Measurements from ENCODE around the gene NDFIP1. TPM values are rescaled to one million over a fixed set of nuclear protein-coding genes. Genes with fewer than 3 reads are reported as not detected.

NDFIP1 gene
- polyA plus RNA-seq, 1 donor = 71.6 TPM

- no peak overlapping the region for H3K27ac ChIP-seq (ENCODE audit: low read length)
- H3K36me3 ChIP-seq (ENCODE audit: control insufficient read depth, insufficient read depth, low read length) = peaks cover 20% of the 10 kb centered on the region
- H3K4me3 ChIP-seq (ENCODE audit: low read length) = no peak overlapping the region
- no peak for DNase-seq
- no peaks in the 10 kb centered on the region for H3K27me3 ChIP-seq (ENCODE audit: control insufficient read depth, insufficient read depth, low read length)
- H3K4me1 ChIP-seq (ENCODE audit: control insufficient read depth, insufficient read depth, low read length) = no peaks in the 10 kb centered on the region
- WGBS (ENCODE audit: insufficient coverage, low lambda C conversion rate) = 100% methylated on average over 2 of the region's 3 CpGs
- H3K9me3 ChIP-seq (ENCODE audit: control insufficient read depth, low read depth, low read length) = no peaks in the 10 kb centered on the region
Observed at GRCh38 chr5:142131394-142131793, 22.8 kb downstream of the NDFIP1 start.

DNA sequence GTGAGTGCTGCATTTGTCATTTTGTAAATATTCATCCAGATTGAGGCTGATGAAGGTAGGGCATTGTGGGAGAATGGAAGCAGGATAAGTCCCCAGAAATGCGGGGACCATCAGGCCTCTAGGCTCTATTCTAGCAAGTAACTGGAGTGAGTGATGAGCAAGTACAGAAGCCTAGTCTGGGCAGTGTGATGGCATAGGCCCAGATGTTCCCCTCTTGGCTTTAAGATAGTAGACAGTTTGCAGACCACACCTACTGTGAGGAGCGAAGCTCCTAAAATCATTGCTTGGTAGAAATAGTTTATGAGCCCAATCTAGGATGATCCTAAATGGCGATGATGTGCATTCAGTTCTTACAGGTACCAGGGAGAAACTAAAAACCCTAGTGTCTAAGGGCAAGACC lies 24.3 kb downstream of the NDFIP1 start:
- Histone ChIP-seq H3K36me3 (ENCODE audit: control insufficient read depth, insufficient read depth, low read length) (peaks cover 31% of the 10 kb centered on the region), H3K27me3 (ENCODE audit: control insufficient read depth, insufficient read depth, low read length) (no peaks in the 10 kb centered on the region), H3K27ac (ENCODE audit: low read length) (no peak overlapping the region), H3K4me1 (ENCODE audit: control insufficient read depth, insufficient read depth, low read length) (no peaks in the 10 kb centered on the region), H3K4me3 (ENCODE audit: low read length) (no peak overlapping the region), H3K9me3 (ENCODE audit: control insufficient read depth, low read depth, low read length) (no peaks in the 10 kb centered on the region)
- 100% methylated on average over 1 of the region's 3 CpGs for WGBS (ENCODE audit: insufficient coverage, low lambda C conversion rate)
- no peak for DNase-seq

DNA sequence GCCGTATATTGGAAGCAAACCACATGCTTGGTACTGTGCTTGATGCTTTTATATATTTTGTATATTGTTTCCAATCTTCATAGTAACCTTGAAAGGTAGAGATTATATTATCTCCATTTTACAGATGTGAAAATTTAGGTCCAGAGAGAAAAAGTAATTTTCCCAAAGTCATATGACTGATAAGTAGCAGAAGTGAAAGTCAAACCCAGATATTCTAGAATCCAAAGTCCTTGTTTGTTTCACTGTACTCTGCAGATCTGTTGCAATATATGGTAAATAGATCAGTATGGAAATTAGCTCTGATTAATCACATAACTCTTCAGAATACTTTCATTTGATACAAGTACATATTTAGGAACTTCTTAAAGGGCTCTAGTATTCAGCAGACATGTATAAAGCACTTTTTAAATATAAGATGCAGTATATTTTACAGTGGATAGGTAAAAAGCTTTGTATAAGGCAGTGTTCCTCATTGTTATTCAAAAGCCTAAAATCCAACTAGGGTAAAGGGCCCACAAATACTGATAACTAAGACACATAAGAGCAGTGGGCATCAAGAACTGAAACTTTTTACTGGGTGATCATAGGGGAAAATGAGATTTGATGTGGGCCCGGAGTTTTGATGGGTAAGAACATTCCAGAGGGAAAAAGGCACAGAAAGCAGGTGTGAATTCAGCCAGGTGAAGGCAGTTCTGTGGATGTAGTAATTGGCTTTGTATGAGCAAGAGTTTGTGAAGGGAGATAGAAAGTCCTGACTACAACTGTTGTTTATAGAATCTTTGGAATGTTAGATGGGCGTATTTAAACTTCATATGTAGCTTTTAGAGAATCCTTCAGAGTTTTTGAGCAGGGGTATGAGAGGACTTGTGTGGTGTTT lies 25.0 kb downstream of the NDFIP1 start:
- H3K27me3 ChIP-seq (ENCODE audit: control insufficient read depth, insufficient read depth, low read length) = no peaks in the 10 kb centered on the region
- DNase-seq = peak in 1 of 2 donors; percentile 38
- no CpG with 5 or more reads among the region's 3 CpGs for WGBS (ENCODE audit: insufficient coverage, low lambda C conversion rate)
- no peak overlapping the region for H3K4me3 ChIP-seq (ENCODE audit: low read length)
- H3K4me1 ChIP-seq (ENCODE audit: control insufficient read depth, insufficient read depth, low read length) = no peaks in the 10 kb centered on the region
- no peaks in the 10 kb centered on the region for H3K9me3 ChIP-seq (ENCODE audit: control insufficient read depth, low read depth, low read length)
- peaks cover 34% of the 10 kb centered on the region for H3K36me3 ChIP-seq (ENCODE audit: control insufficient read depth, insufficient read depth, low read length)
- H3K27ac ChIP-seq (ENCODE audit: low read length) = no peak overlapping the region

DNA sequence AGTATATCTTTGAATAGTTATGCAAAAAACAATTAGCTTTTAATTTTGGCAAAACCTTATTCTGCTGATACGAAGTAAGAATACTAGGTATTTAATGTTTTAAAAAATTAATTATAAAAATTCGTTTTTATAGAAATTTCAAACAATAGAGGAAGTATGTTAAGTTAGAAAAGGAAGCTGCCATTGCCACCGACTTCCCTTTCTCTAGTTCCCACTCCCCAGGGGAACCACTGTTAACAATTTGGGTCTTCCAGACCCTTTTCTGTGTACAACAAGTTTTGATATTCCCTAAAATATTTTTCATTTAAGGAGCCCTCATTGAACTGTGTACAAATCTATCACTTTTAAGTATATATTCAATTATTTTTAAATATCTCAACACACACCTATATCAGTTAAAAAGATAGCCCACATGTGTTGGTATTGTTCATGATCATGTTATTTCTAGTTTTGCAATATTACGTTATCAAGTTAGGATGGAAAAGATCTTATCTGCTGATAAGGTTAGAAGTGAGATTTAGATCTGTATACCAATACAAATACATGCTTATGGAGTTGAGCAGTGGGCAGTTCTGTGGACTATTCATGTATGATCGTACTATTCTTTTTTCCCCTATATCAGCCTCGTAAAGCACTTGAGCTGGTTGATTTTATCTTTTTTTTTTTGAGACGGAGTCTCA lies 25.9 kb downstream of the NDFIP1 start:
- Histone ChIP-seq H3K36me3 (ENCODE audit: control insufficient read depth, insufficient read depth, low read length) (peaks cover 37% of the 10 kb centered on the region), H3K9me3 (ENCODE audit: control insufficient read depth, low read depth, low read length) (no peaks in the 10 kb centered on the region), H3K4me3 (ENCODE audit: low read length) (no peak overlapping the region), H3K4me1 (ENCODE audit: control insufficient read depth, insufficient read depth, low read length) (no peaks in the 10 kb centered on the region), H3K27ac (ENCODE audit: low read length) (no peak overlapping the region), H3K27me3 (ENCODE audit: control insufficient read depth, insufficient read depth, low read length) (no peaks in the 10 kb centered on the region)
- DNase-seq = no peak
- WGBS (ENCODE audit: insufficient coverage, low lambda C conversion rate) = 82% methylated on average over 3 of the region's 7 CpGs

DNA sequence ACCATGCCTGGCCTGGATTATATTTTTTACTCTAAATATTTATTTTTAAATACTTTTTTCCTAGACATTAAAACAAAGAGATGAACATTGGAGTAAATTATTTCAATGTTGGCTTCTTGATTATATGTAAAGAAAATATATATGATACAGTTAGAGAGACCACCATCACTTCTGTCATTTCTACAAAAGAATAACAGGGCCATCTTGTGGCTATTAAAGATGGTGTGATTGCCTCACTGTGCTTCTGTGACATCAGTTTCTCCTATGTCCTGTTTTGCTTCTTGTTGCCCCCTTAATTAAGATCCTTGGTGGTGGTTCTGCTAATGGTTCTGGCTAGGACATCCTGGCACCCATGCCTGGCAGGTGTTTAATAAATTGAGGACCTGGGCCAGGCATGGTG lies 32.9 kb downstream of the NDFIP1 start:
- Histone ChIP-seq H3K36me3 (ENCODE audit: control insufficient read depth, insufficient read depth, low read length) (peaks cover 41% of the 10 kb centered on the region), H3K27me3 (ENCODE audit: control insufficient read depth, insufficient read depth, low read length) (no peaks in the 10 kb centered on the region), H3K4me3 (ENCODE audit: low read length) (no peak overlapping the region), H3K9me3 (ENCODE audit: control insufficient read depth, low read depth, low read length) (no peaks in the 10 kb centered on the region), H3K27ac (ENCODE audit: low read length) (no peak overlapping the region), H3K4me1 (ENCODE audit: control insufficient read depth, insufficient read depth, low read length) (no peaks in the 10 kb centered on the region)
- DNase-seq = no peak

- WGBS (ENCODE audit: insufficient coverage, low lambda C conversion rate) = 33% methylated on average over 2 of the region's 3 CpGs
- H3K36me3 ChIP-seq (ENCODE audit: control insufficient read depth, insufficient read depth, low read length) = peaks cover 37% of the 10 kb centered on the region
Observed at GRCh38 chr5:142143878-142144277, 35.3 kb downstream of the NDFIP1 start.

GRCh38 chr5:142145106-142145900 lies 36.7 kb downstream of the NDFIP1 start:
- no peaks in the 10 kb centered on the region for H3K4me1 ChIP-seq (ENCODE audit: control insufficient read depth, insufficient read depth, low read length)
- peak; percentile 52 to 62 for DNase-seq
- no peak overlapping the region for H3K27ac ChIP-seq (ENCODE audit: low read length)
- no peak overlapping the region for H3K4me3 ChIP-seq (ENCODE audit: low read length)
- no CpG with 5 or more reads among the region's 4 CpGs for WGBS (ENCODE audit: insufficient coverage, low lambda C conversion rate)
- peaks cover 31% of the 10 kb centered on the region for H3K36me3 ChIP-seq (ENCODE audit: control insufficient read depth, insufficient read depth, low read length)
- no peaks in the 10 kb centered on the region for H3K27me3 ChIP-seq (ENCODE audit: control insufficient read depth, insufficient read depth, low read length)
- no peaks in the 10 kb centered on the region for H3K9me3 ChIP-seq (ENCODE audit: control insufficient read depth, low read depth, low read length)

More at GRCh38 chr5:142143878-142144277, 35.3 kb downstream of the NDFIP1 start:
- no peak overlapping the region for H3K27ac ChIP-seq (ENCODE audit: low read length)
- no peak overlapping the region for H3K4me3 ChIP-seq (ENCODE audit: low read length)
- H3K27me3 ChIP-seq (ENCODE audit: control insufficient read depth, insufficient read depth, low read length) = no peaks in the 10 kb centered on the region
- no peaks in the 10 kb centered on the region for H3K9me3 ChIP-seq (ENCODE audit: control insufficient read depth, low read depth, low read length)
- peak; percentile 11 to 17 for DNase-seq
- H3K4me1 ChIP-seq (ENCODE audit: control insufficient read depth, insufficient read depth, low read length) = no peaks in the 10 kb centered on the region

DNA sequence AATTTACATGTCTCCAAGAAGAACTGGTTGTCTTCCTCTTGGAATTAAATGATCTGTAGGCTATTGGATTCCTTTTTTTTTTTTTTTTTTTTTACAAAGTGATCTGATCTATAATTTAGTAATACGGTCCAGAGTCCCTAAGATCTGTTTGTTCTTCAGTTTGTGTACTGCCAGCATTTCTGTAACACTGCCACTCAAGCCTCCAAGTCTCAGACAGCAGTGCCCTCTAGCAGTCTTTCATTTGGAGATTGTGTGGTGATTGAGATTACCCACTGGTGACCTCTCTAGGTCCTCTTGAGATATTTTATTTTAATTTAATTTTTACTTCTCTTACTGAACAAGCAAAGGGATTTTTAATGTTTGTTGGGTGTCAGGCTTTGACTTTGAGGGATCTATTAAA lies 40.8 kb downstream of the NDFIP1 start:
- Histone ChIP-seq H3K4me1 (ENCODE audit: control insufficient read depth, insufficient read depth, low read length) (no peaks in the 10 kb centered on the region), H3K27ac (ENCODE audit: low read length) (no peak overlapping the region), H3K36me3 (ENCODE audit: control insufficient read depth, insufficient read depth, low read length) (peaks cover 22% of the 10 kb centered on the region), H3K9me3 (ENCODE audit: control insufficient read depth, low read depth, low read length) (no peaks in the 10 kb centered on the region), H3K4me3 (ENCODE audit: low read length) (no peak overlapping the region), H3K27me3 (ENCODE audit: control insufficient read depth, insufficient read depth, low read length) (no peaks in the 10 kb centered on the region)
- no CpG with 5 or more reads among the region's 1 CpG for WGBS (ENCODE audit: insufficient coverage, low lambda C conversion rate)
- no peak for DNase-seq

- H3K36me3 ChIP-seq (ENCODE audit: control insufficient read depth, insufficient read depth, low read length) = peaks cover 14% of the 10 kb centered on the region
- no peaks in the 10 kb centered on the region for H3K9me3 ChIP-seq (ENCODE audit: control insufficient read depth, low read depth, low read length)
- H3K27me3 ChIP-seq (ENCODE audit: control insufficient read depth, insufficient read depth, low read length) = no peaks in the 10 kb centered on the region
- H3K4me1 ChIP-seq (ENCODE audit: control insufficient read depth, insufficient read depth, low read length) = no peaks in the 10 kb centered on the region
- no peak overlapping the region for H3K4me3 ChIP-seq (ENCODE audit: low read length)
- WGBS (ENCODE audit: insufficient coverage, low lambda C conversion rate) = 87% methylated on average over 3 of the region's 8 CpGs
- no peak for DNase-seq
- no peak overlapping the region for H3K27ac ChIP-seq (ENCODE audit: low read length)
Observed at GRCh38 chr5:142150431-142150830, 41.9 kb downstream of the NDFIP1 start.

Measured in large intestine (tissue), 3 donors.